Measurements from ENCODE around the gene DOCK8.
"Not testable (repeated sequence)": the region's sequence is repeated elsewhere in the genome, so short reads cannot be mapped to it uniquely, and the experiment has no call there.

DOCK8 gene

GRCh38 chr9:373759-374206 lies 159.1 kb downstream of the DOCK8 start:
- no peak for DNase-seq

DNA sequence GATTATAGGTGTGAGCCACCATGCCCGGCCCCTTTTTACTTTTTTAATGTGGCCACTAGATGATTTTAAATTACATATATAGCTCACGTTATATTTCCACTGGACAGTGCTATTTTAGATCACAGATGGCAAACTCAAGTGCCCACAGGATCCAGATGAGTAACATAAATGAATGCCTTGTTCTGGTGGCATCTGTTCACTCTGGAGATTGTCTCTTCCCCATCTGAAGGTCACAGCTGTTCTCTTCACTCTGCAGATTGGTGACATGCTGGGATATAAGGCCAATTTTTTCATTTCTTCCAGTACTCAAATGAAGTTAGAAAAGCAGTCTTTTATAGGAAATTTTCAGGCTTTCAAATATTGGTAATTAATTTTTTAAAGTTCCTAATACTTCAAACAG lies 160.1 kb downstream of the DOCK8 start:
- no peak for DNase-seq

GRCh38 chr9:376115-376514 lies 161.4 kb downstream of the DOCK8 start:
- no peak for DNase-seq

GRCh38 chr9:378263-378662 lies 163.6 kb downstream of the DOCK8 start:
- no peak for DNase-seq

DNA sequence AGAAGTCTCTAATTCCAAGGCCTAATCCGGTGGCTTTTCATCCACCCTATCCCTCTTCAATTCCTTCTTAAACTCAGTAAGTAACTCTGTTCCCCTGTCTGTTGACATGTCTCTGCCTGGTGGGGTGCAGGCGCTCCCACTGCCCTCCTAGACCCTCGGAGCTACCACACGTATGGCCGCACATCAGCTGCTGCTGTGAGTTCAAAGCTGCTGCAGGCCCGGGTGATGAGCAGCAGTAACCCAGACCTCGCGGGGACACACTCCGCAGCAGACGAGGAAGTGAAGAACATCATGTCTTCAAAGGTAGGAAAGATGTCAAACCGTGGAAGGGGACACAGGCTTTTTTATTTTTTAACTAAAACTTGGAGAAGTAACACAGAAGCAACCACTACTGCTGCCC lies 167.7 kb downstream of the DOCK8 start:
- no peak for DNase-seq

DNA sequence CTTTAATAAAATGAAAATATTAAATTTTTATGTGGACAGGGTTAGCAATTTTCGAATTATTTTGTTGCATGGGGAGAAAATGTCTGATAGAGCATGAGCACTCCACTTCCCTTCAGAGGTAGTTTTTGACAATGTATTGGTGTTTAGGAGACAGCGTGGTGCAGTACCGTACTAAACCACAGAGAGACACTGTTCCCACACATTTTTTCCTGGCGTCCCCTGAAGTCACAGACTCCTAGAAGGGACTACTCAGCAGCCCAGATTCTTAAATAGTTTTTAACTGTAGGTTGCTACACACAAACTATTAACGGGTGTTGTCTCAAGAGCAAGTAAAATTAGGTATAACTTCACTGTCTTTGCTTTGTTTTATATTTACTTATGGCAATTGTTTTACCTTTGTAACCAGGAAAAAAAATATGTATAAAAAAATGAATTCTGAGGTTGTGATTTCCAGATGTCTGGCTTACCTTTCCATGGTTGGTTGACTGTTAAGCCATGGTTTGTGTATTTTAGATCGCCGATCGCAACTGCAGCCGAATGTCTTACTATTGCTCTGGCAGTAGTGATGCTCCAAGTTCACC lies 171.2 kb downstream of the DOCK8 start:
- peak; percentile 47 for DNase-seq

GRCh38 chr9:389159-389558 lies 174.5 kb downstream of the DOCK8 start:
- no peak for DNase-seq

- DNase-seq, result no peak
Observed at GRCh38 chr9:389758-390157, 175.1 kb downstream of the DOCK8 start.

GRCh38 chr9:392077-392804 lies 177.6 kb downstream of the DOCK8 start:
- DNase-seq, result no peak

DNA sequence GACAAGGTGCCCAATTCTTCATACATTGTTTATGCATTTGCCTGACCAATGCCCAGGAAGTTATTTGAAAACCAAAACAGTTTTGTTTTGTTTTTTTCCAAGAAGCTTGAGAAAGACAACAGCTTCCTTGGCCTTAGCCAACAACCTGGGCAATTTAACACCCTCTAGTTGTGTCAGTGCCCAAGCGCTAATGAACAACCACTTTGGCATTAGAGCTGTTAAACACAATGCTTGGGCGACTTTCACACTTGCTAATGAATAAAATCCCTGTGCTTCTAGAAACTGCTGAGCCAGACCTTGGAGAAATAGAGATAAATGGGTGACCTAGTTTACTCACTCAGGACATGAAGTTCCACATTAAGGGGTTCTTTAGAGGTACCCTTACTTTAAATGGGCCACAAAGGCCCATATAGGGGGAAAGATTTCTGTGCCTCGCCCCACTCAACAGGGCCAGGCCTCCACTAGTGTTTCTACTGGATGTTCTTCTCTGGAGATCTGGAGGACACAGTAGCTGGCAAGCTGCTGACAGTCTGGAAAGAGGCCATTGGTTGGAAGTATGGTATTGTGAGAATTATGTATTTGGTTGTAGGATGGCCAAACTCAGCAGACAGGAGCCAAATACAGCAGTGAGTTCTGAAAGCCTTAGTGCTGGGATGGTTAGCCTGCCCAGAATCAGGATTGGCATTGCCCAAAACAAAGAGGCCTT lies 179.8 kb downstream of the DOCK8 start:
- no peak for DNase-seq

- DNase-seq, result no peak
Observed at GRCh38 chr9:396396-396795, 181.7 kb downstream of the DOCK8 start.

DNA sequence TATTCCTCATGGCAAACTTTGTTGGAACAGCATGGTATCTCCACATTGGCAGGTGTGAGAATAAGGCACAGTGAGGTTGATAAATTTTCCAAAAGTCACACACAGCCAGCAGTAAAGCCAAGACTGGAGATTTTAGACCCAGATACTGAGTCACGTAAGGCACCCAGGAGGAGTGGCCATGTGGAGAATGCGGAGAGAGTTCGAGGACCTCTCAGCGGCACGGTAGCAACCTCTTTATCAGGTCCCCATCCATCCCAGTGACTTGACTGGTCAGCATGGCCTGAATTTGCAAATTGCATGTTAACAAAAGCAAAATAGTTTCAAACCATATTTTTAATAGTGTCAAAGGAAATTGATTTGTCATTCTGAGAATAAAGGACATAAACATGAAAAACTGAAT lies 183.4 kb downstream of the DOCK8 start:
- no peak for DNase-seq

DNA sequence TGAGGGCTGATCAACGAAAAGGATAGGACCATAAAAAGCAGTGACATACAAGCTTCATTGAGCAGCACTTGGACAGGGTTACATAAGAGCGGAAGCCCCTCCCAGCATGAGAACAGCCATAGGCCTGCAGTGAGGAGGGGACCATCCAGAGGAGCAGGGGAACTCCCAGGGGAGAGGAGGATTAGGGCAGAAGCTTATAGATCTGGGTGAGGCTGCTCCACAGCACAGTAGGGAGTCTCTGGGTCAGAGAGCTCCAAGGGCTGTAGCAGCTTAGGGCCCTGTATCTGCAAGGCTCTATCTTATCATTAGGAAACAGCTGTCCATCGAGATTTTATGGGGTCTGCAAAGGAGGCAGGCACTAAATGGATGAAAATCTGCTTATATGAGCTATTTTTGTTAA lies 186.6 kb downstream of the DOCK8 start:
- DNase-seq, result no peak

DNA sequence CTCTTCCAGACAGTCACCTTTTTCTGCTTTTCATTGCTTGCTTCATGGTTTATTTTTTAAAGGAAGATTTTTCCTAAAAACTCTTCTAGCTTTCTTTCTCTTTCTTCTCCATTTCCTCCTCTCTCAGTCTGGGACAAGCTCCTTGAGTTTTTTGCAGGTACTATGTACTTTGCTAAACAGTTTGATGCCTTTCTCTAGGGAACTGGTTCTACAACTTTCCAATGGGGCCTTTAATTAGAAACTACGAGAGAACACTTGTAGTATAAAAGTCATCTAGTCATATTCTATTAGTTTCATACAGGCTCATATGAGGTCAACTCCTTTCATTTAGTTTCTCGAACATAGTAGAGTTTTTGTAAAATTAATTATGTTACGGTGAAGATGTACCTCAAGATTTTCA lies 189.6 kb downstream of the DOCK8 start:
- no peak for DNase-seq

- DNase-seq, result no peak
Observed at GRCh38 chr9:405341-405740, 190.7 kb downstream of the DOCK8 start.

DNA sequence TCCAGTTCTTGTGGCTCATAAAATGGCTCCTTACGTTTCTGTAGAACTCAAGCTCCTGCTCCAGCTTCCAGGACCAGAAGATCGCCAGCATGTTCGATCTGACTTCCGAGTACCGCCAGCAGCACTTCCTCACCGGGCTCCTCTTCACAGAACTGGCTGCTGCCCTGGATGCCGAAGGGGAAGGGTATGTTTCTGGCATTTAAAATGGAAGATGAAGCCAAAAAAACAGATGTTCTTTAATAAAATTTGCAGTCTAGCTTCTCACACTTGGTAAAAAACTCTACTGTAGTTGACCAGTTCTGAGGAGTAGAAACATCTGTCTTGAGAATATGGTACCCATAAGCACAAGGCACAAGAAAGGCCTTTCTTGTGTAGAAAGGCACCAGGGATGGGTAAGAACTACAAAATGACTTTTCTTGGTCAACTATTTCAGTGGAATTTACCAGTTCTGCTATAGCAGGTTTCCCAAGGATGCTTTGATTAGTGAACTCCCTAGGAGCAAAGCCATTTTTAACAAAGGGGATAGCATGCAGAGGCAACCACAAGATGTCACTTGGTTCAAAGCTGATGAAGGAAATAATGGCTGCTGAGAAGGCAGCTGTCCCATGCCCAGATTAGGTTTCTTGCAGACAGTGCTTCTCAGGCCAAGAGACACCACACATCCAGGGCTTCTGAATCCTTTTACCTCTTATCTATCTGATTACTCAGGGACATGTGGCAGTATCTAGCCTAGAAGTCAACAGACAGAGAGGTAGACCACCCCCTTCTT lies 192.4 kb downstream of the DOCK8 start:
- no peak for DNase-seq

DNA sequence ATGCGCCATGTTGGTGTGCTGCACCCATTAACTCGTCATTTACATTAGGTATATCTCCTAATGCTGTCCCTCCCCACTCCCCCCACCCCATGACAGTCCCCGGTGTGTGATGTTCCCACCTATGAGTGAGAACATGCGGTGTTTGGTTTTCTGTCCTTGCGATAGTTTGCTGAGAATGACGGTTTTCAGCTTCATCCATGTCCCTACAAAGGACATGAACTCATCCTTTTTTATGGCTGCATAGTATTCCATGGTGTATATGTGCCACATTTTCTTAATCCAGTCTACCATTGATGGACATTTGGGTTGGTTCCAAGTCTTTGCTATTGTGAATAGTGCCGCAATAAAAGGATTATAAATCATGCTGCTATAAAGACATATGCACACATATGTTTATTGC lies 195.0 kb downstream of the DOCK8 start:
- DNase-seq, result not testable (repeated sequence)

DNA sequence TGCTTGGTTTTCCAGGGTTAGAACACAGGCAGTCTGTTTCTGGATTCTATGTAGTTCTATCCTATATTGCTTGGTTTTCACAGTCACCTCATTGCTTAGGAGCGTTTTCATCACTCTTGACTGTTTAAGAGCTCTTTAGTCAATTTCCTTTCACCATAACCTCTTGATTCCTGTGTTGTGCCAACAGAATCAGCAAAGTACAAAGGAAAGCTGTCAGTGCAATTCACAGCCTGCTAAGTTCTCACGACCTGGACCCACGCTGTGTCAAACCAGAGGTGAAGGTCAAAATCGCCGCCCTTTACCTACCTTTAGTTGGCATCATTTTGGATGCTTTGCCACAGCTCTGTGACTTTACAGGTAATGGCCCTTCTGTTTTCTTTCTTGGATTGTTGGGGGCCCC lies 199.9 kb downstream of the DOCK8 start:
- DNase-seq, result no peak

- DNase-seq, result peak; percentile 16
Observed at GRCh38 chr9:419571-420171, 205.0 kb downstream of the DOCK8 start.

- DNase-seq, result no peak
Observed at GRCh38 chr9:421896-422295, 207.2 kb downstream of the DOCK8 start.

DNA sequence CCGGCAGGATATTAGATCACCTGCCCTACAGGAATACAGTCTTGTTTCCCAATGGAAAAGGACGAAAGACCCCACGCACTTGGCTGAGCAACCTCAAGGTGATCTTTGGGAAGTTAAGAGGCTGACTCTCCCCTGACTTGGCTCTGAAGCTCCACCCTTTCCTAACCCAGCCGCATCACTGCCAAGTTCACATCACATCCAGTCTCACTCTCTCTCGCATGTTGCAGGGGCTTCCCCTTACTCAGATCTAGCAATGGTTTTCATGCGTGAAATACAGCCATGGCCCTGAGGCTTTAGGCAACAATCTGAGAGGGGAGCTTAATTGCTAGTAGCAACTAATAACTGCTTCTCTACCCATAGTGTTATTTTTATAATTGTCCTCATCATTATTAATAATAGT lies 211.6 kb downstream of the DOCK8 start:
- DNase-seq, result no peak

DNA sequence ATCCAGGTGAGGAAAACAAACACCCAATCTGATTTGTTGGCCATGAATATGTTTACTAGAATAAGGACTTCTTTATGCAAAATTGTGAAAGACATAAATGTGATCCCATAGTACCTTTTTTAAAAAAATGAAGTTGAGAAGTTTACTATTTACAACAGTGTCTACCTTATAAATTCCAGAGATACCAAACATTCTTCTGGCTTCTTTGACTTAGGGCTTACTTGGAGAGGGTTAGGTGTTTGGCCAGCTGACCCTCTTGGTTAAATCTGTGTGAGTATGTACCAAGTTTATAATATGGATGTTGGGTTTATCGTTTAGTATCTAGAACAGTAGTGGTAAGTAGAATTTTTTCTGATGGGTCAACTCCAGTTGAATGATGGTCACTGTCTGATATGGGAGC lies 212.3 kb downstream of the DOCK8 start:
- no peak for DNase-seq

DNA sequence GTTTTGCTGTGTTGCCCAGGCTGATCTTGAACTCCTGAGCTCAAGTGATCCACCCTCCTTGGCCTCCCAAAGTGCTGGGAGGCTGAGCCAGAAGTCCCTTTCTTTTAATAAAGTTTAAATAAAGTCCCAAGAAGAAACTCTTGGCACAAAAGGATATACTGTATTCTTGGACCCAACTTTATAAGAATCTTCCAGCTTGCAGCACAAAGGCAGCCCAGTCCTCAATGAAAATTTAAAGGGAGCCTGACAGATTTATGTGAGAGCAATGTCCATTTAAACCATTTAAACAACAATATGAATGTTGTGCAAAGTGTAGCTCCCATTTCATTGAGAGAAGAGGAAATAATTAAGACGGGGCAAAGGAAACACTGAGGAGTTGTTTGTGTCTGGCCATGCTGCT lies 217.0 kb downstream of the DOCK8 start:
- DNase-seq, result no peak

Data from fibroblast of skin of right quadriceps (primary cell).